IMR-90 (cell line): ENCODE results near the gene KCNMB3. TPM values are rescaled to one million over a fixed set of nuclear protein-coding genes. Genes with fewer than 3 reads are reported as not detected.

Experiments used
- ATAC-seq: fragments of 200-7000 bp; cut with Tn5 transposase; 2 replicates; pipeline ENCODE4 v1.9.1; 2020; ENCODE audit warnings: low read depth, mild to moderate bottlenecking, moderate library complexity
- BruUV-seq: library from RNA; stranded (reverse); fragments of 400-500 nt; replicated peaks from 2 replicates; lab custom pipeline; 2021; lab: Mats Ljungman, UMichigan
- CTCF ChIA-PET: fragments of 300-600 bp; formaldehyde crosslinking; extraction: SDS; loops from one replicate; lab custom pipeline; 2021; ENCODE audit warnings: antibody characterized with exemption; lab: Yijun Ruan, JAX
- POLR2A ChIA-PET: fragments of 300-600 bp; sonication (Branson Sonifier 250); formaldehyde crosslinking; loops from one replicate; lab custom pipeline; 2022; ENCODE audit warnings: antibody characterized with exemption; ENCODE audit not compliant: unreplicated experiment; lab: Charles Lee
- DNase-seq: peaks from one replicate; pipeline ENCODE4 v3.0.0; 2013
- H2AFZ ChIP-seq: replicated peaks from 2 replicates; pipeline ENCODE3; 2013; ENCODE audit warnings: low read length, mild to moderate bottlenecking; ENCODE audit not compliant: poor library complexity
- H2AK5ac ChIP-seq: 2 replicates; pipeline ENCODE4 v1.6.1; 2013; ENCODE audit warnings: low read depth, low read length, inconsistent platforms
- H2AK9ac ChIP-seq: replicated peaks from 2 replicates; pipeline ENCODE3; 2013; ENCODE audit warnings: mild to moderate bottlenecking, low read depth, low read length, moderate library complexity; ENCODE audit not compliant: poor library complexity
- H2BK120ac ChIP-seq: 2 replicates; pipeline ENCODE4 v1.6.1; 2013; ENCODE audit warnings: low read depth, low read length, inconsistent platforms
- H2BK15ac ChIP-seq: 3 replicates; pipeline ENCODE4 v1.6.1; 2013; ENCODE audit warnings: low read depth, low read length, inconsistent platforms
- H2BK20ac ChIP-seq: 2 replicates; pipeline ENCODE4 v1.6.1; 2013; ENCODE audit warnings: low read depth, mild to moderate bottlenecking, inconsistent platforms, low read length, moderate library complexity
- H2BK5ac ChIP-seq: 2 replicates; pipeline ENCODE4 v1.6.1; 2013; ENCODE audit warnings: mild to moderate bottlenecking, low read depth, low read length, inconsistent platforms; ENCODE audit not compliant: poor library complexity, severe bottlenecking
- H3K14ac ChIP-seq: replicated peaks from 2 replicates; pipeline ENCODE4 v1.6.1; 2013; ENCODE audit warnings: low read depth, low read length, inconsistent platforms
- H3K18ac ChIP-seq: 2 replicates; pipeline ENCODE4 v1.6.1; 2013; ENCODE audit warnings: low read depth, low read length, control low read depth
- H3K23ac ChIP-seq: 2 replicates; pipeline ENCODE4 v1.6.1; 2013; ENCODE audit warnings: low read depth, low read length, inconsistent platforms
- H3K27ac ChIP-seq: 2 replicates; pipeline ENCODE4 v1.5.1; 2013; ENCODE audit warnings: mild to moderate bottlenecking, control low read depth, low read length; ENCODE audit not compliant: insufficient read depth
- H3K27me3 ChIP-seq: 2 replicates; pipeline ENCODE4 v1.6.1; 2013; ENCODE audit warnings: low read length; ENCODE audit not compliant: control insufficient read depth, insufficient read depth
- H3K36me3 ChIP-seq: 2 replicates; pipeline ENCODE4 v1.6.1; 2013; ENCODE audit warnings: low read length, mixed read lengths; ENCODE audit not compliant: control insufficient read depth, insufficient read depth
- H3K4ac ChIP-seq: 2 replicates; pipeline ENCODE4 v1.6.1; 2013; ENCODE audit warnings: low read depth, low read length, inconsistent platforms
- H3K4me1 ChIP-seq: 2 replicates; pipeline ENCODE4 v1.6.1; 2013; ENCODE audit warnings: low read length, mixed read lengths; ENCODE audit not compliant: control insufficient read depth, insufficient read depth
- H3K4me2 ChIP-seq: 2 replicates; pipeline ENCODE4 v1.6.1; 2013; ENCODE audit warnings: low read depth, mild to moderate bottlenecking, control low read depth, low read length, moderate library complexity
- H3K4me3 ChIP-seq: 2 replicates; pipeline ENCODE4 v1.5.1; 2013; ENCODE audit warnings: low read depth, mild to moderate bottlenecking, control low read depth, low read length, moderate library complexity; ENCODE audit not compliant: insufficient read depth
- H3K56ac ChIP-seq: 2 replicates; pipeline ENCODE4 v1.6.1; 2013; ENCODE audit warnings: low read length, inconsistent platforms; ENCODE audit not compliant: insufficient read depth; ENCODE audit errors: extremely low read depth
- H3K79me1 ChIP-seq, 2 experiments: 2 replicates each; pipeline ENCODE4 v1.6.1; 2013; ENCODE audit warnings: low read length in 2 of 2, inconsistent platforms in 1 of 2, low read depth in 1 of 2
- H3K9ac ChIP-seq: 2 replicates; pipeline ENCODE4 v1.6.1; 2013; ENCODE audit warnings: low read depth, low read length, control low read depth
- H3K9me1 ChIP-seq: 2 replicates; pipeline ENCODE4 v1.6.1; 2013; ENCODE audit warnings: low read length, inconsistent platforms; ENCODE audit not compliant: insufficient read depth
- H3K9me3 ChIP-seq: 2 replicates; pipeline ENCODE4 v1.6.1; 2013; ENCODE audit warnings: low read length; ENCODE audit not compliant: control insufficient read depth, insufficient read depth
- H4K20me1 ChIP-seq: 2 replicates; pipeline ENCODE4 v1.6.1; 2013; ENCODE audit warnings: low read length, inconsistent platforms; ENCODE audit not compliant: insufficient read depth
- H4K5ac ChIP-seq: 2 replicates; pipeline ENCODE4 v1.6.1; 2013; ENCODE audit warnings: mild to moderate bottlenecking, low read depth, low read length, control low read depth
- H4K8ac ChIP-seq, 2 experiments: 2 replicates each; pipeline ENCODE4 v1.6.1; 2013; ENCODE audit warnings: low read depth in 2 of 2, low read length in 2 of 2, control low read depth in 1 of 2, inconsistent platforms in 1 of 2
- H4K91ac ChIP-seq: 2 replicates; pipeline ENCODE4 v1.6.1; 2013; ENCODE audit warnings: low read depth, low read length, inconsistent platforms; ENCODE audit not compliant: insufficient read depth
- BHLHE40 ChIP-seq: fragments of 150-350 bp; IDR thresholded peaks from 2 replicates; pipeline ENCODE4 v1.6.1; 2016; ENCODE audit warnings: mild to moderate bottlenecking, low read depth, low read length
- CEBPB ChIP-seq: IDR thresholded peaks from 2 replicates; pipeline ENCODE4 v1.6.1; 2012; ENCODE audit warnings: low read depth, low read length, improper control_type of control experiment
- CHD1 ChIP-seq: IDR thresholded peaks from 2 replicates; pipeline ENCODE4 v1.6.1; 2012; ENCODE audit warnings: low read depth, low read length, improper control_type of control experiment
- FOS ChIP-seq: fragments of 150-350 bp; IDR thresholded peaks from 2 replicates; pipeline ENCODE4 v1.6.1; 2016; ENCODE audit warnings: low read depth, low read length
- MAFK ChIP-seq: IDR thresholded peaks from 2 replicates; pipeline ENCODE4 v1.6.1; 2012; ENCODE audit warnings: low read depth, low read length, improper control_type of control experiment
- MAZ ChIP-seq: IDR thresholded peaks from 2 replicates; pipeline ENCODE4 v1.6.1; 2012; ENCODE audit warnings: low read depth, mild to moderate bottlenecking, low read length, improper control_type of control experiment, moderate library complexity, borderline replicate concordance
- MXI1 ChIP-seq: IDR thresholded peaks from 2 replicates; pipeline ENCODE4 v1.6.1; 2012; ENCODE audit warnings: low read depth, mild to moderate bottlenecking, low read length, moderate library complexity, borderline replicate concordance
- NFE2L2 ChIP-seq: fragments of 150-350 bp; IDR thresholded peaks from 2 replicates; pipeline ENCODE4 v1.6.1; 2016; ENCODE audit warnings: low read depth, mild to moderate bottlenecking, low read length
- POLR2A ChIP-seq: IDR thresholded peaks from 2 replicates; pipeline ENCODE4 v1.6.1; 2012; ENCODE audit warnings: mild to moderate bottlenecking, low read depth, low read length
- RAD21 ChIP-seq: IDR thresholded peaks from 2 replicates; pipeline ENCODE4 v1.6.1; 2012; ENCODE audit warnings: low read length, improper control_type of control experiment
- RCOR1 ChIP-seq: IDR thresholded peaks from 2 replicates; pipeline ENCODE4 v1.6.1; 2012; ENCODE audit warnings: mild to moderate bottlenecking, low read length, improper control_type of control experiment; ENCODE audit not compliant: insufficient replicate concordance
- RFX5 ChIP-seq: IDR thresholded peaks from 2 replicates; pipeline ENCODE4 v1.8.0; 2012; ENCODE audit warnings: low read depth, mild to moderate bottlenecking, low read length, moderate library complexity
- SMC3 ChIP-seq: fragments of 150-350 bp; IDR thresholded peaks from 2 replicates; pipeline ENCODE4 v1.6.1; 2016; ENCODE audit warnings: low read depth, mild to moderate bottlenecking, antibody characterized with exemption, low read length, moderate library complexity
- WGBS, 2 experiments: methylation state at CpG; one replicate each; pipeline versions ENCODE4 v1.1.5 to v1.1.7; 2013; ENCODE audit warnings: missing lambda C conversion rate in 2 of 2; ENCODE audit not compliant: insufficient read length in 1 of 2; ENCODE audit errors: extremely low coverage in 2 of 2; 5-methylcytosine and 5-hydroxymethylcytosine counted together
- dilution Hi-C: fragments of 300-500 bp; cut with HindIII; formaldehyde crosslinking; loops from one replicate; pipeline ENCODE4 v1.14.3; 2018; ENCODE audit warnings: low sequenced_read_pairs; ENCODE audit not compliant: unreplicated experiment
- in situ Hi-C: fragments of 300-500 bp; cut with MboI; formaldehyde crosslinking; loops from 3 replicates; pipeline ENCODE4 v1.14.3; 2019; ENCODE audit warnings: low sequenced_read_pairs, inconsistent platforms, mixed read lengths
- intact Hi-C: fragments of 100-400 bp; cut with micrococcal nuclease; formaldehyde crosslinking; loops from 2 replicates; pipeline ENCODE4 v1.10.0; 2022
- polyA plus RNA-seq, 3 experiments: library from polyadenylated mRNA; depleted of rRNA; stranded (reverse); fragments of >200 nt; gene quantifications; 2 replicates each; pipeline ENCODE4 v1.2.3, GENCODE V29; 2012; ENCODE audit warnings: low replicate concordance in 1 of 3
- total RNA-seq: library from RNA; depleted of rRNA; stranded (reverse); fragments of >200 nt; gene quantifications from 2 replicates; pipeline ENCODE4 v1.2.3, GENCODE V29; 2012
- TF ChIP-seq, protein P1 (sequence below): conservative IDR thresholded peaks from 2 replicates; pipeline ENCODE4 v1.5.1; 2012; ENCODE audit warnings: mild to moderate bottlenecking, low read depth, low read length, improper control_type of control experiment
- TF ChIP-seq, protein P2 (sequence below): fragments of 150-350 bp; IDR thresholded peaks from 2 replicates; pipeline ENCODE4 v1.6.1; 2017; ENCODE audit warnings: mild to moderate bottlenecking, antibody characterized with exemption, low read length, low read depth

KCNMB3 gene
- total and polyA plus RNA-seq, 2 of the 4 experiments (the other 2 are of a cell fraction): 0.72 to 1.2 TPM

DNA sequence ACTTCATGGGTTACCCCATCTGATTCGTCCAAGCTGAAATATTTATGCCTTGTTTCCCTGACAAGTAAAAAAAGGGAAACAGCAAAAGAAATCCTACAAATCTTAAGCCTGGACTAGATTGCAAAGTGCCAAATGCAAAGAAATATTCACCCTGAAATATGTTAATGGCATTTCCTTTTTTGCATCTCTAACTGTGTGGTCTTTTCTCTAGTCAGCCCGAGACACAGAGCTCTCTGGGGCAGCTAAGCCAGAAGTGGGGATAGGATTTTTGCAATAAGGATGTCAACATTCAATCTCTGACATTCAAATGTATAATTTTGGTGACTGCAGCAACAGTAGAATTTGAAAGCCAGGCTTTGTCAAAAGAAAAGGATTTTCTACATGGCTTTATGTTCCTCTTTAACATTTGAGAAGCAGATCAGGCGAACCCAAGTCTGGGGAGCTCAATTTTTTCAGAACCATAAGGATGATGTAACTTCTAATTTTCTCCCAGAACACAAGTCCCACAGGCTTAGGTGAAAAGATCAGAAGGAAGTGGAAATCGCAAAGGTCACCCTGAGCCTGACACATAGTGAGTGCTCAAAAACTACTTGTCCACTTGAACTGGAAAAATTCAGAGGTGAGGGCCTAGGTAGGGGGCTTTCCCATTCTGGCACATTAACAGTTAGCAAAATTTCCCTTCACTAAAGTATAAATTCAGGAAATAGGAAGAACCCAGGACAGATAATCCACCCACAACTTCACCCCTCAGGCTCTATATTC is 28.2 kb upstream of the KCNMB3 start:
- Histone ChIP-seq H3K4me3 (no peak overlapping the region), H3K23ac (no peak overlapping the region), H3K4ac (no peak overlapping the region), H2BK15ac (no peak overlapping the region), H2AK5ac (no peak overlapping the region), H3K27ac (no peak overlapping the region), H3K27me3 (peaks cover 4% of the 10 kb centered on the region; the same call in 1 of the 2 replicates), H3K4me2 (no peak overlapping the region), H2AFZ (no peak overlapping the region), H4K8ac (no peak overlapping the region), H4K20me1 (no peaks in the 10 kb centered on the region), H2BK120ac (no peak overlapping the region), H4K5ac (no peak overlapping the region), H3K36me3 (no peaks in the 10 kb centered on the region), H3K9ac (no peak overlapping the region), H3K4me1 (no peaks in the 10 kb centered on the region), H3K9me3 (no peaks in the 10 kb centered on the region), H3K79me1 (no peaks in the 10 kb centered on the region), H4K91ac (no peak overlapping the region), H2BK20ac (no peak overlapping the region), H3K9me1 (no peaks in the 10 kb centered on the region), H3K18ac (no peak overlapping the region), H2BK5ac (no peak overlapping the region), H2AK9ac (no peak overlapping the region), H3K56ac (no peak overlapping the region), H3K14ac (no peak overlapping the region)
- no CpG with 5 or more reads among the region's 4 CpGs for WGBS, 2 experiments
- no TSS peak for BruUV-seq
- ChIA-PET POLR2A (no interaction called here), CTCF (no interaction called here)
- dilution Hi-C loops (loop anchor here (25.0 kb wide), 1 partner anchor 167 kb away; no protein-coding TSS in a partner anchor), intact Hi-C loops (loop anchor here (10.0 kb wide), 1 partner anchor 854 kb away; no protein-coding TSS in a partner anchor), in situ Hi-C loops (no loop called here)
- ATAC-seq: no peak; the same call in 1 of the 2 replicates
- DNase-seq: no peak
- no peak for TF ChIP-seq NFE2L2
- no peak for TF ChIP-seq BHLHE40
- TF ChIP-seq MXI1: no peak
- TF ChIP-seq SMC3: no peak
- TF ChIP-seq, protein P1, sequence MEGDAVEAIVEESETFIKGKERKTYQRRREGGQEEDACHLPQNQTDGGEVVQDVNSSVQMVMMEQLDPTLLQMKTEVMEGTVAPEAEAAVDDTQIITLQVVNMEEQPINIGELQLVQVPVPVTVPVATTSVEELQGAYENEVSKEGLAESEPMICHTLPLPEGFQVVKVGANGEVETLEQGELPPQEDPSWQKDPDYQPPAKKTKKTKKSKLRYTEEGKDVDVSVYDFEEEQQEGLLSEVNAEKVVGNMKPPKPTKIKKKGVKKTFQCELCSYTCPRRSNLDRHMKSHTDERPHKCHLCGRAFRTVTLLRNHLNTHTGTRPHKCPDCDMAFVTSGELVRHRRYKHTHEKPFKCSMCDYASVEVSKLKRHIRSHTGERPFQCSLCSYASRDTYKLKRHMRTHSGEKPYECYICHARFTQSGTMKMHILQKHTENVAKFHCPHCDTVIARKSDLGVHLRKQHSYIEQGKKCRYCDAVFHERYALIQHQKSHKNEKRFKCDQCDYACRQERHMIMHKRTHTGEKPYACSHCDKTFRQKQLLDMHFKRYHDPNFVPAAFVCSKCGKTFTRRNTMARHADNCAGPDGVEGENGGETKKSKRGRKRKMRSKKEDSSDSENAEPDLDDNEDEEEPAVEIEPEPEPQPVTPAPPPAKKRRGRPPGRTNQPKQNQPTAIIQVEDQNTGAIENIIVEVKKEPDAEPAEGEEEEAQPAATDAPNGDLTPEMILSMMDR: no peak
- TF ChIP-seq POLR2A: no peak
- TF ChIP-seq, protein P2, sequence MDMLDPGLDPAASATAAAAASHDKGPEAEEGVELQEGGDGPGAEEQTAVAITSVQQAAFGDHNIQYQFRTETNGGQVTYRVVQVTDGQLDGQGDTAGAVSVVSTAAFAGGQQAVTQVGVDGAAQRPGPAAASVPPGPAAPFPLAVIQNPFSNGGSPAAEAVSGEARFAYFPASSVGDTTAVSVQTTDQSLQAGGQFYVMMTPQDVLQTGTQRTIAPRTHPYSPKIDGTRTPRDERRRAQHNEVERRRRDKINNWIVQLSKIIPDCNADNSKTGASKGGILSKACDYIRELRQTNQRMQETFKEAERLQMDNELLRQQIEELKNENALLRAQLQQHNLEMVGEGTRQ: no peak
- no peak for TF ChIP-seq MAZ
- TF ChIP-seq CHD1: no peak
- TF ChIP-seq FOS: no peak
- TF ChIP-seq RAD21: no peak
- no peak for TF ChIP-seq CEBPB
- TF ChIP-seq RFX5: no peak
- TF ChIP-seq MAFK: no peak
- TF ChIP-seq RCOR1: no peak
